ENCODE results near the gene NPEPL1. TPM values are rescaled to one million over a fixed set of nuclear protein-coding genes. Genes with fewer than 3 reads are reported as not detected.
"Not testable (repeated sequence)": the region's sequence is repeated elsewhere in the genome, so short reads cannot be mapped to it uniquely, and the experiment has no call there.

The NPEPL1 gene
- total and polyA plus RNA-seq, 2 donors, result 7.4 to 52.3 TPM

- Histone ChIP-seq H3K4me1 (ENCODE audit: control insufficient read depth in 2 of 2, insufficient read depth in 2 of 2, low read length in 2 of 2) (no peaks in the 10 kb centered on the region), H3K4me3 (ENCODE audit: low read length in 2 of 2) (no peak overlapping the region), H3K9me3 (ENCODE audit: control insufficient read depth in 2 of 2, insufficient read depth in 1 of 2, low read length in 1 of 2) (no peaks in the 10 kb centered on the region), H3K27me3 (ENCODE audit: control insufficient read depth in 2 of 2, insufficient read depth in 1 of 2, low read length in 1 of 2) (peaks cover 0 to 9% of the 10 kb centered on the region in 2 donors), H3K36me3 (ENCODE audit: control insufficient read depth in 2 of 2, insufficient read depth in 2 of 2, low read length in 1 of 2) (no peaks in the 10 kb centered on the region), H3K27ac (ENCODE audit: low read depth in 1 of 2, low read length in 1 of 2) (no peak overlapping the region)
- DNase-seq (ENCODE audit: low read depth in 6 of 9, low spot score in 9 of 9), result no peak
- WGBS, result 56% methylated on average over 3 of the region's 3 CpGs
Observed at GRCh38 chr20:58748618-58749017, 56.0 kb downstream of the NPEPL1 start.

- Histone ChIP-seq H3K4me1 (ENCODE audit: control insufficient read depth in 2 of 2, insufficient read depth in 2 of 2, low read length in 2 of 2) (no peaks in the 10 kb centered on the region), H3K27ac (ENCODE audit: low read depth in 1 of 2, low read length in 1 of 2) (no peak overlapping the region), H3K36me3 (ENCODE audit: control insufficient read depth in 2 of 2, insufficient read depth in 2 of 2, low read length in 1 of 2) (no peaks in the 10 kb centered on the region), H3K4me3 (ENCODE audit: low read length in 2 of 2) (no peak overlapping the region), H3K9me3 (ENCODE audit: control insufficient read depth in 2 of 2, insufficient read depth in 1 of 2, low read length in 1 of 2) (no peaks in the 10 kb centered on the region), H3K27me3 (ENCODE audit: control insufficient read depth in 2 of 2, insufficient read depth in 1 of 2, low read length in 1 of 2) (peaks cover 0 to 9% of the 10 kb centered on the region in 2 donors)
- DNase-seq (ENCODE audit: low read depth in 6 of 9, low spot score in 9 of 9), result no peak
- 95% methylated on average over 11 of the region's 11 CpGs for WGBS
Observed at GRCh38 chr20:58749098-58749769, 56.6 kb downstream of the NPEPL1 start.

- 95% methylated on average over 5 of the region's 5 CpGs for WGBS
- H3K36me3 ChIP-seq (ENCODE audit: control insufficient read depth in 2 of 2, insufficient read depth in 2 of 2, low read length in 1 of 2), result no peaks in the 10 kb centered on the region
- H3K27ac ChIP-seq (ENCODE audit: low read depth in 1 of 2, low read length in 1 of 2), result no peak overlapping the region
- no peak for DNase-seq (ENCODE audit: low read depth in 6 of 9, low spot score in 9 of 9)
- no peaks in the 10 kb centered on the region for H3K9me3 ChIP-seq (ENCODE audit: control insufficient read depth in 2 of 2, insufficient read depth in 1 of 2, low read length in 1 of 2)
- H3K4me1 ChIP-seq (ENCODE audit: control insufficient read depth in 2 of 2, insufficient read depth in 2 of 2, low read length in 2 of 2), result no peaks in the 10 kb centered on the region
- peaks cover 0 to 9% of the 10 kb centered on the region in 2 donors for H3K27me3 ChIP-seq (ENCODE audit: control insufficient read depth in 2 of 2, insufficient read depth in 1 of 2, low read length in 1 of 2)
- H3K4me3 ChIP-seq (ENCODE audit: low read length in 2 of 2), result no peak overlapping the region
Observed at GRCh38 chr20:58749979-58750378, 57.4 kb downstream of the NPEPL1 start.

GRCh38 chr20:58750706-58751105 lies 58.1 kb downstream of the NPEPL1 start:
- H3K9me3 ChIP-seq (ENCODE audit: control insufficient read depth in 2 of 2, insufficient read depth in 1 of 2, low read length in 1 of 2); H3K4me3 ChIP-seq (ENCODE audit: low read length in 2 of 2); DNase-seq (ENCODE audit: low read depth in 6 of 9, low spot score in 9 of 9); H3K36me3 ChIP-seq (ENCODE audit: control insufficient read depth in 2 of 2, insufficient read depth in 2 of 2, low read length in 1 of 2); H3K27me3 ChIP-seq (ENCODE audit: control insufficient read depth in 2 of 2, insufficient read depth in 1 of 2, low read length in 1 of 2); H3K27ac ChIP-seq (ENCODE audit: low read depth in 1 of 2, low read length in 1 of 2); H3K4me1 ChIP-seq (ENCODE audit: control insufficient read depth in 2 of 2, insufficient read depth in 2 of 2, low read length in 2 of 2): not testable (repeated sequence)
- WGBS, result 99% methylated on average over 2 of the region's 2 CpGs

- Histone ChIP-seq H3K9me3 (ENCODE audit: control insufficient read depth in 2 of 2, insufficient read depth in 1 of 2, low read length in 1 of 2) (no peaks in the 10 kb centered on the region), H3K4me3 (ENCODE audit: low read length in 2 of 2) (no peak overlapping the region), H3K27me3 (ENCODE audit: control insufficient read depth in 2 of 2, insufficient read depth in 1 of 2, low read length in 1 of 2) (peaks cover 0 to 5% of the 10 kb centered on the region in 2 donors), H3K36me3 (ENCODE audit: control insufficient read depth in 2 of 2, insufficient read depth in 2 of 2, low read length in 1 of 2) (no peaks in the 10 kb centered on the region), H3K27ac (ENCODE audit: low read depth in 1 of 2, low read length in 1 of 2) (no peak overlapping the region), H3K4me1 (ENCODE audit: control insufficient read depth in 2 of 2, insufficient read depth in 2 of 2, low read length in 2 of 2) (no peaks in the 10 kb centered on the region)
- 97% methylated on average over 10 of the region's 10 CpGs for WGBS
- no peak for DNase-seq (ENCODE audit: low read depth in 6 of 9, low spot score in 9 of 9)
Observed at GRCh38 chr20:58751979-58752378, 59.4 kb downstream of the NPEPL1 start.

GRCh38 chr20:58752565-58752964 lies 60.0 kb downstream of the NPEPL1 start:
- H3K36me3 ChIP-seq (ENCODE audit: control insufficient read depth in 2 of 2, insufficient read depth in 2 of 2, low read length in 1 of 2), result no peaks in the 10 kb centered on the region
- H3K4me1 ChIP-seq (ENCODE audit: control insufficient read depth in 2 of 2, insufficient read depth in 2 of 2, low read length in 2 of 2), result no peaks in the 10 kb centered on the region
- H3K27ac ChIP-seq (ENCODE audit: low read depth in 1 of 2, low read length in 1 of 2), result no peak overlapping the region
- no peaks in the 10 kb centered on the region for H3K9me3 ChIP-seq (ENCODE audit: control insufficient read depth in 2 of 2, insufficient read depth in 1 of 2, low read length in 1 of 2)
- DNase-seq (ENCODE audit: low read depth in 6 of 9, low spot score in 9 of 9), result no peak
- H3K27me3 ChIP-seq (ENCODE audit: control insufficient read depth in 2 of 2, insufficient read depth in 1 of 2, low read length in 1 of 2), result peaks cover 0 to 5% of the 10 kb centered on the region in 2 donors
- no peak overlapping the region for H3K4me3 ChIP-seq (ENCODE audit: low read length in 2 of 2)
- 95% methylated on average over 6 of the region's 6 CpGs for WGBS

GRCh38 chr20:58753267-58753921 lies 60.8 kb downstream of the NPEPL1 start:
- H3K4me1 ChIP-seq (ENCODE audit: control insufficient read depth in 2 of 2, insufficient read depth in 2 of 2, low read length in 2 of 2), result no peaks in the 10 kb centered on the region
- H3K4me3 ChIP-seq (ENCODE audit: low read length in 2 of 2), result no peak overlapping the region
- H3K27ac ChIP-seq (ENCODE audit: low read depth in 1 of 2, low read length in 1 of 2), result no peak overlapping the region
- 86% methylated on average over 14 of the region's 14 CpGs for WGBS
- no peaks in the 10 kb centered on the region for H3K9me3 ChIP-seq (ENCODE audit: control insufficient read depth in 2 of 2, insufficient read depth in 1 of 2, low read length in 1 of 2)
- peaks cover 0 to 5% of the 10 kb centered on the region in 2 donors for H3K27me3 ChIP-seq (ENCODE audit: control insufficient read depth in 2 of 2, insufficient read depth in 1 of 2, low read length in 1 of 2)
- H3K36me3 ChIP-seq (ENCODE audit: control insufficient read depth in 2 of 2, insufficient read depth in 2 of 2, low read length in 1 of 2), result no peaks in the 10 kb centered on the region
- no peak for DNase-seq (ENCODE audit: low read depth in 6 of 9, low spot score in 9 of 9)

GRCh38 chr20:58753922-58754551 lies 61.4 kb downstream of the NPEPL1 start:
- no peak for DNase-seq (ENCODE audit: low read depth in 6 of 9, low spot score in 9 of 9)
- WGBS, result 92% methylated on average over 17 of the region's 17 CpGs
- no peak overlapping the region for H3K4me3 ChIP-seq (ENCODE audit: low read length in 2 of 2)
- no peak overlapping the region for H3K27ac ChIP-seq (ENCODE audit: low read depth in 1 of 2, low read length in 1 of 2)
- H3K27me3 ChIP-seq (ENCODE audit: control insufficient read depth in 2 of 2, insufficient read depth in 1 of 2, low read length in 1 of 2), result peaks cover 0 to 5% of the 10 kb centered on the region in 2 donors
- H3K9me3 ChIP-seq (ENCODE audit: control insufficient read depth in 2 of 2, insufficient read depth in 1 of 2, low read length in 1 of 2), result no peaks in the 10 kb centered on the region
- no peaks in the 10 kb centered on the region for H3K4me1 ChIP-seq (ENCODE audit: control insufficient read depth in 2 of 2, insufficient read depth in 2 of 2, low read length in 2 of 2)
- no peaks in the 10 kb centered on the region for H3K36me3 ChIP-seq (ENCODE audit: control insufficient read depth in 2 of 2, insufficient read depth in 2 of 2, low read length in 1 of 2)

GRCh38 chr20:58754584-58754983 lies 62.0 kb downstream of the NPEPL1 start:
- DNase-seq (ENCODE audit: low read depth in 6 of 9, low spot score in 9 of 9), result no peak
- WGBS, result 90% methylated on average over 8 of the region's 8 CpGs
- no peak overlapping the region for H3K27ac ChIP-seq (ENCODE audit: low read depth in 1 of 2, low read length in 1 of 2)

More at GRCh38 chr20:58754584-58754983, 62.0 kb downstream of the NPEPL1 start:
- no peaks in the 10 kb centered on the region for H3K9me3 ChIP-seq (ENCODE audit: control insufficient read depth in 2 of 2, insufficient read depth in 1 of 2, low read length in 1 of 2)
- H3K4me1 ChIP-seq (ENCODE audit: control insufficient read depth in 2 of 2, insufficient read depth in 2 of 2, low read length in 2 of 2), result no peaks in the 10 kb centered on the region
- H3K36me3 ChIP-seq (ENCODE audit: control insufficient read depth in 2 of 2, insufficient read depth in 2 of 2, low read length in 1 of 2), result no peaks in the 10 kb centered on the region
- H3K27me3 ChIP-seq (ENCODE audit: control insufficient read depth in 2 of 2, insufficient read depth in 1 of 2, low read length in 1 of 2), result peaks cover 0 to 5% of the 10 kb centered on the region in 2 donors
- H3K4me3 ChIP-seq (ENCODE audit: low read length in 2 of 2), result no peak overlapping the region

All from thymus (tissue), 11 donors.